HG03175 (cell line): ENCODE measurements around the gene MAD1L1.
"Not testable (repeated sequence)": the region's sequence is repeated elsewhere in the genome, so short reads cannot be mapped to it uniquely, and the experiment has no call there.

ENCODE experiments used
- ATAC-seq: cut with Tn5 transposase; IDR thresholded peaks from one replicate; pipeline ENCODE4 v1.9.1; 2021; ENCODE audit warnings: mild to moderate bottlenecking, moderate library complexity; ENCODE audit not compliant: unreplicated experiment

The MAD1L1 gene

DNA sequence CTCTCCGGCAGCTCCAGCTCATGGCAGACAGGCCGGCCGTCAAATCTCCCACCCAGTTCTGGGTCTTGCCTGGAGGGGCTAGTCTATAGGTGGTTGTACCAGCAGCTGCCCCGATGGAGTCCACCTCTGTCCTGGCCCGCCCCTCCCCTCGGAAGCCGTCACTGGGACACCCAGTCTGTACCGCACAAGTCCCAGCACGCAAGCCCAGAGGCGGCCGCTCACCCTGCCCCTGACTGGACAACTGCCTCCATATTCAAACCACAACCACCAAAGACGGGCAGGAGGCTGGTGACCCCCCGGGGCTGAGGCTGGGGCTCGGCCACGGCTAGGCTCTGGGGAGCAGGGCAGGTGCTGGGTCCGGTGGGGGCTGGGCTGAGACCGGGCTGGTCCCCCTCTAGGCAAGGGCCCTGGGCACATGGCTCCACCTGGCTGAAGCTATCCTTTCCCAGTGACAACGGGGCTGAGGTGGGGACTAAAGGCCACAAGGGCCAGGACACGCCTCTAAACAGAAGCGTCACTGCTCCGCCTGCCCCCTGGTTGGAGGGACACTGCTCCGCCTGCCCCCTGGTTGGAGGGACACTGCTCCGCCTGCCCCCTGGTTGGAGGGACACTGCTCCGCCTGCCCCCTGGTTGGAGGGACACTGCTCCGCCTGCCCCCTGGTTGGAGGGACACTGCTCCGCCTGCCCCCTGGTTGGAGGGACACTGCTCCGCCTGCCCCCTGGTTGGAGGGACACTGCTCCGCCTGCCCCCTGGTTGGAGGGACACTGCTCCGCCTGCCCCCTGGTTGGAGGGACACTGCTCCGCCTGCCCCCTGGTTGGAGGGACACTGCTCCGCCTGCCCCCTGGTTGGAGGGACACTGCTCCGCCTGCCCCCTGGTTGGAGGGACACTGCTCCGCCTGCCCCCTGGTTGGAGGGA lies 371.6 kb downstream of the MAD1L1 start:
- ATAC-seq = not testable (repeated sequence)

- no peak for ATAC-seq
Observed at GRCh38 chr7:1859266-1860035, 373.3 kb downstream of the MAD1L1 start.

DNA sequence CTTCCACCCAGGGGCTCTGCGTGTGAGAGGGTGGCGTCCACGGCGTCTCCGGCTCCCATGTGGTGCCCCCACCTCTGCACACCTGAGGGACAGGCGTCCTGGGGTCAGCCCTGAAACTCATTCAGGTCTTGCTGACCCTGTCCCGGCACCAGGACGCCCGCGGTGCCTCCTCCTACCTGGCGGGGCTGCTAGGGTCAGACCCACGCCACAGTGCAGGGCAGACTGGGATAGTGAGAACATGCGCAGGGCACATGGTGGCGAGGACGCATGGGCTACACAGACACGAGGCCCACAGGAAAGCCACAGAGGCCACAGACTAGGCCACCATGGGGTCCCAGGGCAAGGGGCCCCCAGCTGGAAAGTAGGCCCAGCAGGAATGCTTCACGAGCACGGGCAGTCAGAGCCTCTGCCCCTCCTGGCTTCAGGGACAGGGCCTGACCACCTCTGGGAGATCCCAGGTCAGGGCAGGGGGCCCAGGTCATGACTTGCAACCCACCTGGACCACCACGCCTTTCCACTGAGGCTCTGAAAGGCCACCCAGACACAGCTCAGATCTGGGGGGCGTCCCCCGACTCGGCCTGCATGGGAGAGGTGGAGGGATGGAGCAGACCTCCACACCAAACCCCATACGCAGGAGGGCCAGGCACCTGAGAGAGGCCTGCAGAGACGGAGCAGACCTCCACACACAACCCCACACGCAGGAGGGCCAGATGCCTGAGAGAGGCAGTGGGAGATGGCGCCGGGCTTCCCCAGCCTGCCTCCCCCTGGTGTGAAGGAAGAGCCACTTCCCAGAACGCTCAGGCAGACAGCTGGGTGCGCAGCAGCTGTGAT lies 374.1 kb downstream of the MAD1L1 start:
- ATAC-seq = no peak

DNA sequence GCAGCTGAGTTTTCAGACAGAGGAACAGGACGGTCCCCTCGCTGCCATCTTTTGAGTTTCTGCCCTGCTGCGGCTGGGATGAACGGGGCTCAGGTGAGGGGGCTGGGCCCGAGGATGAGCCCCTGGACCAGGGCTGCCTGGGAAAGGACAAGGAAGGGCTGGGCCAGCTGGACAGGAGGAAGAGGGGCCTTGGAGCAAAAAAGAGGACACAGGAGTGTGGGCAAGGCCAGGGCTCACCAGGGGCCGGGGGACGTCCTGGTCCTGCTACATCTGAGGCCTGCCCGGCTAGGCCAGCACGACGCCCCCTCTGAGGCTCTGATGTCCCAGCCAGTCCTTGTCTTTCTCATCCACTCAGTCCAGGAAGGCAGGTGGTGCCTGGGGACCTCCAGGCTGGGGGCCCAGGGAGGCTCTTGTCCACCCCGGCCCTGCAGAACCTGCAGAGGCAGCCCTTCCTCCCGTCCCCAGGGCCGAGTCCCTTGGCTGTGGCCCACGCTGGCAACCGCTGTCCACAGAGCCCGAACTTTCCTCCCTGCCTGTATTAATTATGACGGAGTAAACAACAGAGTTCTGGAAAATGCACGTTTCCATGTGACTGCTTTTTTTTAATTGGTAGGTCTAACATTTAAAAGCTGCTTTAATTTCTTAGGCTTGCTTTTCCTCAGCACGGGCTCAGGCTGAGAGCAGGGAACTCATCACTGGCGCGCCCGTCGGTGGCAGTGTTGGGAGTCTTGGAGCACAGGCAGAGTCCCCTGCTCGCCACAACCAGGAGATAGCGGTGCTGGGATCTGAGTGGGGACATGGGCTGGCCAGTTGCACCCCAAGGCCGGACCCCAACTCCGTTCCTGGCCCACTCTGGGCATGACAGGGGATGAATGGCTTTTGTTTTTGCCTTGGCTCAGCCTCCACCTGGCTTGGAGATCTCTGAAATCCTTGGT lies 375.0 kb downstream of the MAD1L1 start:
- ATAC-seq = no peak

- ATAC-seq = no peak
Observed at GRCh38 chr7:1856888-1857441, 375.8 kb downstream of the MAD1L1 start.

GRCh38 chr7:1856161-1856887 lies 376.4 kb downstream of the MAD1L1 start:
- no peak for ATAC-seq

DNA sequence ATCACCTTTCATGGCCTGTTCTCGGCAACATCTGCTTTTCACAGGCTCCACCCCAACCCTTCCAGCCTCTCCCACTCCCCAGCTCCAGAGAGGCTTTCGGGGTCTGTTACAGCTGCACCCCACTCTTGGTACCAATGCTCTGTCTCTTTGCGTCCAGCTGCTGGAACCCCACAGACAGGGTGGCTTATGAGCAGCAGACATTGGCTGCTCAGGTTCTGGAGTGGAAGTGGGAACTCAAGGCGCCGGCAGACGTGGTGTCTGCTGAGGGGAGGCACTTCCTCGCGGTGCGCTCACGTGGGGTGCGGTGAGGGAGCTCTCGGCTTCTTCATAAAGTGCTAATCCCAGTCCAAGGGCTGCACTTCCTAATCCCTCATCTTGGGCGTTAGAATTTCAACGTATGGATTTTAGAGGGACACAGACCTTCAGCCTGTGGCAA lies 377.0 kb downstream of the MAD1L1 start:
- no peak for ATAC-seq

DNA sequence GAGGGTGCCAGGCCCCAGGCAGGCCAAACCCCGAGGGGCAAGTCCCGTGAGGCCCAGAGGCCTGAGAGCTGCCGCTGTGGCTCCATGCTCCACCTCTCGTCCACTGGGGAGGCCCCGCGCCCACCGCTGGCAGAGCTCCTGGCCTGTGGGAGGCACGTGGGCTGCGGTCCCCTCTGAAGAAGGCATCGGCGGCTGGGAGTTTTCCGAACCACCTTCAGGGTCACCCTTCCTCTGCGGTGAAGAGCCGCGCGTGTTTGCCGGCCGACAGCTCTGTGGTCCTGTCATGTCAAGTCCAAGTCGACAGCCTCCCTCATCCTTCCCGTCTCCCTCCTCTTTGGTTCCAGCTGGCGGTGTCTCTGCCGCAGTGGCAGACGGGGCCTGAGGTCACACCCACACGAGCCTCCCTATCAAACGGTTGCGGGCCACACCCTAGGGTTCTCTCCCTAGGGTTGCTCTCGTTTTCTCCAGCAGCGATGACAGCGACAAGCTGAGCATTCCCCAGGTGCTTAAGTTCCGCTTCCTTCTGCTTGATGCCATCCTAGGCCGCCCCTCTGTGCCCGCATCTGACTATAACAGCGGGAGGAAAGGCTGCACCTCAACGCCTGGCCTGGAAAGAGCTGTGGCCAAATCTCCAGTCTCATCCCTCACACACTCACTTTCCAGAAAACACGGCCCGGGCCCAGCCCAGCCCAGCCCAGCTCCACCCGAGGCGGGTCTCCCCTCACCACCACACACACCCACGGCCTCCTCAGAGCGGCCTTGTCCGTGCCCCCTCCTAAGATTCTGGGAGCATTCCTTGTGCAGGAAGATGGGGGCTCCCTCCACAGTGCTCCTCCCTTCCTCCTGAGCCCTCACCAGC lies 377.6 kb downstream of the MAD1L1 start:
- ATAC-seq = no peak

GRCh38 chr7:1853986-1854865 lies 378.5 kb downstream of the MAD1L1 start:
- no peak for ATAC-seq

DNA sequence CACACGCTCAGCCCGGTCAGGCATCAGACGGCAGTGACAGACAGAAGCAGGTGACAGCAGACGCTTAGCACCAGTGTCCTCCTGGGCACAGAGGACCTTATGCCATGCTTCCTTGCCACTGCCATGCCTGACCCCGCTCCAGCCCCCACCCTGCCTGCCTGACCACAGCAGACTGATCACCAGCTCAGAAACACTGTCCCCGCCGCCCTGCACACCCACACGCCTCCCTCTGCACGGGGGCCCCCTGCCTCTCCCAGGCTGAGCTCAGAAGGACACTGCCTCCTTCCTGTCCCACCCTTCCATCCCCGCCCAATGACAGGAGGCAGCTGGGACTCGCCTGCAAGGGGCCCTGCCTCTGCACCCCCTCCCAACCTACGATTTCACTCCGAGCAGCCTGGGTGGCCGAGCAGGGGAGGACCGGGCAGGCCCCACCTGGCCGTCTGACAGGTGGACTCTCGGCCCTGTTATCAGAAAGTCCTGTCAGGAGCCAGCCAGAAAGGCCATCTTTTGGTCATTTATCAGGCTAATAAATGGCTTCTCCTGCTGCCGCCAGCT lies 379.2 kb downstream of the MAD1L1 start:
- ATAC-seq = no peak

- no peak for ATAC-seq
Observed at GRCh38 chr7:1852517-1853430, 380.0 kb downstream of the MAD1L1 start.

DNA sequence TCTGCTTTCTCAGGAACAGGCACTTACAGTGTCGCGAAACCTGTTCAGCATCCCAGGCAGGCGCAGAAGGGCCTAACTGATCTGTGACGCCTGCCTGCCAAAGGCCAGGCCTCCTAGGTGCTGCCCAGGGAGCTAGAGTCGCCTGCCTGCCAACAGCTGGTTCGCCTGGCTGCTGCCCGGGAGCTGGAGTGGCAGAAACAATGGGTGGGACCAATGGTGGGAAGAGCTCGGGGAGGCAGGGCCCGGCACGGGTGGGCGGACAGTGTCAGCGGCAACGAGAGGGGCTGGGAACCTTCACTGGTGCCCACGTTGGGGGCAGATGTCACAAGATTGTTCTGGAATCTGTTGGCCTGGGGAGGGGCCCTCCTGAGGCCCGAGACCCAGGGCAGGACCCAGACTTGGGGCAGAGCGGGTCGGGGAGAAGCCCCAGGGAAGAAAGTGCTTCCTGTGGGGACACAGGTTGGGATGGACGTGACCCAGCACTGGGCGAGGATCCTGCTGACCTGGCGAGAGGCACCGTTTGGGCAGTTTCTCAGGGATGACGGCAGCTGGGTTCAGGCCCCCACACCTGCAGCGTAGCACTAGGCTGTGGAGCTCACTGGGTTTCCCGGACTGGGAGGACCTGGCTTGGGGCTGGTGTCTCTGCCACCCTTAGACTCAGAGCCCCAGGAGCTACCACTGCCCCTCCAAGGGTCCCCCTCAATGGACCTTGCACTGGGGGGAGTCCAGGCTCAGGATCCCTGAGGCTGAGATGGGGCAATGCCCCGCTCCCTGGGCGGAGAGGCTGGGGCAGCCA lies 380.8 kb downstream of the MAD1L1 start:
- ATAC-seq = no peak

DNA sequence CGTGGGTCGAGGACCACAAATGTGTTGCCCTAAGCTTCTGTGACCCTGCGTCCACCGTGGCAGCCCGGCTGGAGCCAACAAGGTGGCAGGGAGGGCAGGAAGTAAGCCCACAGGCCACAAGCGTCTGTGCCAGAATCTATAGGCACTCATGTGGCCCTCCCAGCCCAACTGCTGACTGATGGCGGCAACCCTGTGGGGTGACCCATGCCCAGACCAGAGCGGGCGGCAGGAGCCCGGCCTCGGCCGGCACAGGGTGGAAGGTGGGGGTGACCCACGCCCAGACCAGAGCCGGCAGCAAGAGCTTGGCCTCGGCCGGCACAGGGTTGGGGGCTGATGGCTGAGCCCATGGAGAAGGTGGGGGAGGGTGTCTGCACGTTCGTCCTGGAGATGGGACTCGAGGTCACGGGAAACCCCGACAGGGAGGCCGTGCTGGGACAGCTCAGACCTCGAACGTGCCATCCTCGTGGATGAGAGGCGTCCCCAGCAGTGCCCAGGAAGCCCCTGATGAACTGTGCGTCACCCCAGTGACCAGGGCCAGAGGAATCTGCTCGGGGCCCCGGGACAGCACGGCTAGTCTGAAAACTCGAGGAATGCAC lies 381.7 kb downstream of the MAD1L1 start:
- ATAC-seq = no peak

DNA sequence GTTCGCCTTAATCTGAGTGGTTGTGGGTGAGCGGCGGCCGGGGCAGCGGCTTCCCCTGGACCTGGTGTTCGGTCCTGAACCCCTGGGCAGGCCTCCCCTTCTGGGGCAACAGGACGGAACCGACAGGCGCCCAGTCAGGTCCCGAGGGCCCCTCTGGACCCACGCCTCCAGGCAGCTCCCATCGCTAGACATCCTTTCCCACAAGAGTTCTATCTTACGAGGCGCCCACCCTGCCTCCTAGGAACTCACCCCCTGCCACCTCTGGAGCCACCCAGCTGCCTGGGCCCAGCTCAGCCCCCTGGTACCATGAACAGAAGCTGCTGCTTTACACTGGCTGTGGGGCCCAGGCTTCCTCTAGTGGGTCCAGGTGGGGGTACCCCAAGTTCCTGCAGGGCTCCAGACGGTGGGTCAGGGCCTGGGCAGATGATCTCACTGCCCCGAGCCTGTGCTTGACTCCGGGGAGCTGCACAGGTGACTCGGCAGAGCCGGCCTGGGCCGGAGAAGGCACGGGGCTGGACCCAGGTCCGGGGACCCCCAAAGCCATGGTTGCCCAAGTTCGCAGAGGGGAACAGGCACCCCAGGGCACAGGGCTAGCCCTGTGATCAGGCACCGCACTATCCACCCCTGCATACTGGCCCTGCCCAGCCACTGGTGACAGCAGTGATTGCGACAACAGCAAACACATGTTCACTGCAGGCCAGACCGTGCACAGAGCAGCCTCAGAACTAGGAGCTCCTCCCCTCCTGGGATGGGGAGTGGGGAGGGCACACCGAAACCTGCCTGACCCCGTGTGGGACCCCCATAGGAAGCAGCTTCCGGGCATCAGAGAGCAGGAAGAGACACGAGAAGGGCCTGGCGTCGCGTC lies 382.4 kb downstream of the MAD1L1 start:
- no peak for ATAC-seq
